Measurements from ENCODE around the gene TMEM91.
"Not testable (repeated sequence)": the region's sequence is repeated elsewhere in the genome, so short reads cannot be mapped to it uniquely, and the experiment has no call there.

TMEM91 gene

DNA sequence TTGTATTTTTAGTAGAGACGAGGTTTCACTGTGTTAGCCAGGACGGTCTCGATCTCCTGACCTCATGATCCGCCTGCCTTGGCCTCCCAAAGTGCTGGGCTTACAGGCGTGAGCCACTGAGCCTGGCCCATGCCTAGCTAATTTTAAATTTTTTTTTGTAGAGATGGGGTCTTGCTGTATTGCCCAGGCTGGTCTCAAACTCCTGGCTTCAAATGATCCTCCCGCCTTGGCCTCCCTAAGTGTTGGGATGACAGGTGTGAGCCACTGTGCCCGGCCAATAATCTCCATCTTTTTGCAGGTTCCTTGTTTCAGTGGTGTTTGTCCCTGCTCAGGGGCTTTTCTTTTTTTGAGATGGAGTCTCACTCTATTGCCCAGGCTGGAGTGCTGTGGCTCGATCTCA, 5.2 kb downstream of the TMEM91 start:
- not testable (repeated sequence) for DNase-seq

DNA sequence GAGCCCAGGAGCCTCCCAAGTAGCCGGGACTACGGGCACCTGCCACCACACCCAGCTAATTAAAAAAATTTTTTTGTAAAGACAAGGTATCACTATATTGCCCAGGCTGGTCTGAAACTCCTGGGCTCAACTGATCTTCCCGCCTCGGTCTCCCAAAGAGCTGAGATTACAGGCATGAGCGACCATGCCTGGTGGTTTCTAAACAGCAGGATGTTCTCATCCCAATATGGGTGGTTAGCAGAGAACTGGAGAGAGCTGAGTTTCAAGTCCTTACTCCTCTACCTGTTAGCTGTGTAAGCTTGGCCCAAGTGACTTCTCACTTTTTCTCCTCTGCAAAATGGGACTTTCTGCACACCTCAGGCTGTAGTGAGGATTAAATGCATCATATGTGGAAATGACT, 8.0 kb downstream of the TMEM91 start:
- DNase-seq = no peak

DNA sequence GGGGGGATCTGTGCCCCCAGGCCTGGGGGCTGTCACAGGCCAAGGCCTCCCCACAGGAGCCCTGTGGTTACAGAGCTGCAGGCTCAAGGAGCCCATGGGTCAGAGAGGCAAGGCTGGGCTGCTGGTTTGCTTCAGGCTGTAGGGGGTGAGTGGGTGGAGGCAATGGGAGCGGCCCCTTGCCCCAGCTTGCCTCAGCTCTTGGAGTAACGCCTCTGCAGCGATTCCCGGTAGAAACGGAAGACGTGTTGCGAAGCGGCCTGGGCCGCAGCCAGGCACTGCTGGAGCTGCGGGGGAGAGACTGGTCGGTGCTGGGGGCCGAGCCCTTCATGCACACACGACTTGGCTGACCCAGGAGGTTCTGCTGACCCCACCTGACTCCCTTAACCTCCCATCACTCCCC, 10.1 kb downstream of the TMEM91 start:
- DNase-seq = no peak

DNA sequence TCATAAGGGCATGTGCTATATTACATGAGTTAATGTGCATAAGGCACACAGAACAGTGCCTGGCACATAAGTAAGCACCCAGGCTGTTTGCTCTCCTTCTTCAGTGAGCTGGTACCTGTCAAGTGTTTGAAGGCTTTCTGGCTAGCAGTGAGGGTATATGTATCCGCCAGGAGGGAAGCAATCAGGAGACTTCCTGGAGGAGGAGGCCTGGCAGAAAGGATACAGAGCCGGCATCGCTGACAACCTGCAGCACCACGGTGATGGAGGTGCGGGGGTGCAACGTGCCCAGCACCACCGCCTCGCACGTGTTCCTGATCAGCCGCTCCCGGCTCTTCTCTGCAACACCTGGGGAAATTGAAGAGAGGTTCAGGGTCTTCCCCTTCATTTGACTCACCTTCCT, 15.3 kb downstream of the TMEM91 start:
- DNase-seq = no peak

DNA sequence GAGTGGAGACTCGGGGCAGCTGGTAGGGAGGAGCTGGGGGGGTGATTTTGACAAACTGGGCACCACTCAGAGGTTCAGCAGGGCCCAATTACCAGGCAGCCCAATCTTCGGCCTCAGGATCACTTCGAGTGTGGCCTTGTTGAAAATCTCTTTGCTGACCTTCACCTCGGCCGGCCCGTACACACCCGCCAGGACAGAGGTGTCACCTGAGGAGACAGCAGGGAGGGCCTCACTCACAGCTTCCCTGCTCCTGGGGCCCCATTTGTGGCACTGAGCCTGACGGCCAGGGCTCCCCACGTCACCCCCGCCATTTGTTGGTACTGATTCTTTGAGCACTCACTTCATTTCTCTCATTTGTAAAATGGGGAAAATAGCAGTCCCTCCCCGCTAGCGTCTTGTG, 16.4 kb downstream of the TMEM91 start:
- DNase-seq = no peak

DNA sequence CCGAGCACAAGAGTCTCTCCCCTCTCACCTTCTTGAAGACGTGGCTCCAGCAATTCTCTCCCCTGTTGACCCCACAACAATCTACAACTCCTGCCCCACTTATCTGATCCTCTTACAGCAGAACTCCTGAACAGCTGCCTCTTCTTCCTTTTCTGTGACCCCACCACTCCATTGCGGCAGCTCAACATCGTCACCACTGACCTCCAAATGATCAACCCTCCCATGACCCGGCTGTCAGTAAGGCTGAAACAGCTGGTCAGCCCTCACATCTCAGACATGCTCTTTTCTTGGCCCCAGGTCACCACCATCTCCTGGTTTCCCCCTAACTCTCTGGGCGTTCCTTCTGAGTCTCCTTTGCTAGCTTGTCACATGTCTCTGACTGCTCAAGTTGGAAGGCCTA, 19.0 kb downstream of the TMEM91 start:
- DNase-seq = no peak

DNA sequence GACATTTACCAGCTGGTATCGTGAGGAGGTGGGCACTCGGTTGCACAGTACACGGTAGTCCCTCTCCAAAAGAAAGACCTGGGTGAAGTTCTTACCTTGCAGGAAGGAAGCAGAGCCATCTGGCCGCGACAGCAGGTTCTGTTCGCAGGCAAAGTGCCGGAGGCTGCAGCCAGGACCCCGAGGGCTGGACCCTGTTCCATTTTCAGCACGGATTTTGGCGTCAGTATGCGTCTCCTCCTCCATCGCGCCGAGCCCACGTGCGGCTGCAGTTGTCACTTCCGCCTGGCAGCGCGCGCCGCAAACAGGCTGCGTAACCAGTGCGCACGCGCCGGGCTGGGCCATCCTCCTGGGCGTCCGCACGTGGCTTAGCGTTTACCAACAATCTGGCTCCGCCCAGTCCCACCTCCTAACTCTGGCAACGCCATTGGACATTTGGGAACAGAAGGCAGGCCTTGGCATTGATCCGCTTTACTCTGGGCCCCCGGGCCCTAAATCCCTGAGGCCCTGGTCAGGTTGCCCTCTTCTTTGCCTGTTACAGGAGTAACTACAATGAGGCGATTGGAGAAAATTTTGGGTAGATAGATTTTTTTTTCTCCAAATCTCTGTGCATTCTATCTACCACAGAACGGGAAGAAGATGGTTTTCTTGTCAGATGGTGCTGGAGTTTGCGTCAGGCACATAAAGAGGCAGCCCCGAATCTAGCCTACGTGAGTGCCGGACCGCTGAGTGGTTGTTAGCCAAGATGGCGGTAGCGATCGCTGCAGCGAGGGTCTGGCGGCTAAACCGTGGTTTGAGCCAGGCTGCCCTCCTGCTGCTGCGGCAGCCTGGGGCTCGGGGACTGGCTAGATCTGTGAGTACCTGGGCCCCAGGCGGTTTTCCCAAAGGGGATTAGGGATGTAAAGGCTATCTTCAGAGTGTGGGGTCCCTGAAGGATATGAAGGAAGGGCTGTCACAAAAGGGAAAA, 21.0 kb downstream of the TMEM91 start, which contains the start of the genes BCKDHA and EXOSC5:
BCKDHA (plus strand) TSS at position 733 of the 964 bp plus-strand sequence; CDS start at position 743, 10 bp downstream.
EXOSC5 (minus strand) TSS at position 274 of the 964 bp plus-strand sequence; CDS start at position 243, 31 bp downstream.
- DNase-seq = peak; percentile 97

DNA sequence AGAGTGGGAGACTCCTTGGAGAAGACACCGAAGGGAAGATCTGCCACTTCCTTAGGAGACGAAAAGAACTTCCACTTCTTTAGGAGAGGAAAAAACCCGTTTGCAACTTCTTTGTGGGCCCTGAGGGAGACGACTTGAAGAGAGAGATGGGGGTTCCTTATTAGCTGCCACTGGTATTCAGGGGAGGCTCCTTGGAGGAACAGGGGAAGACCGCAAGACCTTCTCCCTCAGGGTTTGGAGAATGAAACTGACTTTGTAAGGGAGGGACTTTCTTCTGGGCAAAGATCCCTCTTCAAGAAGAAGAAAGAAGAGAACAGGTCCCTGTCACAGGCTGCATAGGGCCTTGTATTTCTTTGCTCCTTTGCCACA, 21.7 kb downstream of the TMEM91 start:
- no peak for DNase-seq

DNA sequence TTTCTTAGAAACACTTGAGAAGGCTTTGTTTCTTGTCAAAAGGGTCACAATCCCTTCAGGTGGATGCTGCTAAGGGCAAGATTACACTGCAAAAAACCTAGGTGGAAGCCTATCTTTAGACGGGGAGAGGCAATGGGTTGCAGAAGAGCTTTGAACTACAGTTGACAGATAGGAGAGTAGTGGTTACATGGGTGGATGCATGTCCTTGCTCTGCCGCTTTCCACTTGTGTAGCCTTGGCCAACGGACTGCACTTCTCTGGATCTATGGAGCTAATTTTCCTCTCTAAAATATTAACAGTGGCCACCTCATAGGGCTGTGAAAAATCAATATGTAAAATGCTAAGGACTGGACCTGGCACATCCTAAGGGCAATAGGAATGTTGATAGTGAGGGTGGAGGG, 22.3 kb downstream of the TMEM91 start:
- DNase-seq = no peak

DNA sequence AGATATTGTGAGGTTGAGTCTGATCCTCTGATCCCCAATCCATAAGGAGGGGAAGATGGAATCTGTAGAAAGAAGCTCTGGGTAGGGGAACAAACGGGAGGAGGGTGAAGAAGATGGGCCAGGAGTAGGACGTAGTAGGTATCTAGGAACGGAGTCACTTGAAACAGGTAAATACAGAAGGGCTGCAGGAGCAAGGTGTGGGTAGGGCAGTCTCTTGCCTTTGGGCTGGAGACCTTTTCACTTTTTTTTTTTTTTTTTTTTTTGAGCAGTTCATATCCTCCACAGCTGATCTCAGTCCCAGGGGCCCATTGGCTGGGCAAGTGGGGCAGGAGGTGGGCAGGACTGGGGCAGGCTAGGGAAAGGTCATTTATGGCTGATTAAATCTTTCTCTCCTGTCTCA, 22.8 kb downstream of the TMEM91 start:
- no peak for DNase-seq

DNA sequence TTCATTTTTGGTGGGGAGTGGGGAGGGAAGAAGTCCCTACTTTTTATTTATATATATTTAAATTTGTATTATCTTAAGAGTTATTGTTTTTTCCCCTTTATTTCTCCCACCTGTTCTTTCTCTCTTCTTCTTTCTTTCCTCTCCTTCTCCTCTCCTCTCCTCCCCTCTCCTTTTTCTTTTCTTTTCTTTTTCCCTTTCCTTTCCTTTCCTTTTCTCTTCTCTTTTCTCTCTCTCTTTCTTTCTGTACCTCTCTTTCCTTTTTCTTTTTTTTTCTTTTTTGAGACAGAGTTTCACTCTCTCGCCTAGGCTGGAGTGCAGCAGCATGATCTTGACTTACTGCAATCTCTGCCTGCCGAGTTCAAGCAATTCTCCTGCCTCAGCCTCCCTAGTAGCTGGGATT, 23.2 kb downstream of the TMEM91 start:
- DNase-seq = no peak

DNA sequence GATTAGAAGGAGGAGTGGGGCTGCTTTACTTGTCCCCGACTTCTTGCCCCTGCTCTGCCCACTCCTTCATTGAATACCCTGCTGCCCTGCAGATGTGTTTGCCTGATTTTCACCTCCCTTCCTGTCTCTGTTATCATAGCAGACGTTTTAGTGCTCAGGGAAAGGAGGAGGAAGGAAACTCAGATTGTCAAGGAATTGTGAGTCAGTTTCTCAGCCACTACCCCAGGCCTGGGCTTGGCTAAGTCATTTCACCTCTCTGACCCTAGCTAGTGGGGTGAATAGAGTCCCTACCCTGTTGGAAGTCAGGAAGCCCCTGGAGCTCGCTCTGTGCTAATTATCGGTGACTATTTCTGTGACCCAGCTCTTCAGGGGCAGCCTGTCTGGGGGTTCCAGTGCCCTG, 25.1 kb downstream of the TMEM91 start:
- DNase-seq = no peak

DNA sequence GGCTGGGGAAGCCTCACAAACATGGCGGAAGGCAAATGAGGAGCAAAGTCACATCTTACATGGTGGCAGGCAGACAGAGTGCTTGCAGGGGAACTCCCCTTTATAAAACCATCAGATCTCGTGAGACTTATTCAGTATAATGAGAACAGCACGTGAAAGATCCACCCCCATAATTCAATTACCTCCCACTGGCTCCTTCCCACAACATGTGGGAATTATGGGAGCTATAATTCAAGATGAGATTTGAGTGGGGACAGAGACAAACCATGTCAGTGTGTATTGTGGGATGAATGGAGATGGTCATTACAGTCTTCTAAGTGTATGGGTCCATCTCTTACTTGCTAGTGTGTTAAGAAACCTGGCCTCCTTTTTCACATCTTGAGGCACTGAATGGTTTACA, 25.7 kb downstream of the TMEM91 start:
- DNase-seq = no peak

DNA sequence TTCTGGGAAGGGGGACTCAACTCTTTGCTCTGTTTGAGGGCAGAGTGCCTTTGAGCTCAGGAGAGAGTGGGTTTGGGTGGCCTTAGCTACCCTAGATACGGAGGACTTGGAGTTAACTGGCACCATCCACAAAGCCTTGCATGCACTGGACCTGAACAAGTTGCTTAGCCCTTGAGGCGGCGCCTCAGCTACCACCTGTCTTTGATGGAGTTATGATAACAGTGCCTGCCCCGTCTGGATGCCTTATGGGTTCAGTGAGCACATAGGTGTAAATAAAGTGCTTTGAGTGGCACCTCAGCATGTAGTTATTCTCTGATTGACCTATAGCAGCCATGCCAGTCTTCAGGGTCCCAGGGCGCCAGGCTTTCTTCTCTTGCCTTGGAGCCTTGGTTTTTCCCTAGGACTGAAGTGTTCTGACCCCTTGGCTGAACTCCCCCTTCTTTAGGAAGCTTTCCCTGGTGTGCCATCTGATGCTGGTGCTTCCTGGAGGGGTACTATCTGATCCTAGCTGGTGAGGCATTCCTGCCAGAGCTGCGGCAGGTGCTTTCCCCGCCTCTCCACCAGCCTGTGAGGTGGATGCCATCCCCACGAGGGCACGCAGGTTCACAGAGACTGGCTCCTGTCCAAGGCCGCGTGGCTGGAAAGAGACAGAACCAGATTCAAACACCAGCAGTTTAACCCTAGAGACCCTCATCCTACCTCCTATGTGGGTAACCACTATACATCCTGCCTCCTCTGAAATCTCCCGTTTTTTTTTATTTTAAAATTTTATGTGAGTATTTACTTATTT, 27.0 kb downstream of the TMEM91 start:
- no peak for DNase-seq

DNA sequence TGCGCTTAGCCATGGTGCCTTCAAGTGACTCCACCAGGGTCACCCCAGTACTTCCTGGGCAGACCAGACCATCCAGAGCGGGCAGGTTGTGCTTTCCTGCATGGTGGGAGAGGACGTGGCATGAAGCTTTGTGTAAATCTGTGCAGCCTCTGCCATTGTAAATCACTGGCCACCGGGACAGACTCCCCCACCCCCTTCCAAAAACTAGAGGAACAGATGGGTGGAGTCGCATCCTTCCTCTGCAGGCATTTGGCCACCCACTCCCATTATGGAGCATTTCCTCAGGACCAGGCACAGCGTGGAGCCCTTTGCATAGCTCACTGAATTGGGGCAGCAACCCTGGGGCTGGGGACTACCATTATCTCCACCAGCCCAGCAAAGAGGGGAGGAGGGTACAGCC, 29.4 kb downstream of the TMEM91 start:
- DNase-seq = no peak

DNA sequence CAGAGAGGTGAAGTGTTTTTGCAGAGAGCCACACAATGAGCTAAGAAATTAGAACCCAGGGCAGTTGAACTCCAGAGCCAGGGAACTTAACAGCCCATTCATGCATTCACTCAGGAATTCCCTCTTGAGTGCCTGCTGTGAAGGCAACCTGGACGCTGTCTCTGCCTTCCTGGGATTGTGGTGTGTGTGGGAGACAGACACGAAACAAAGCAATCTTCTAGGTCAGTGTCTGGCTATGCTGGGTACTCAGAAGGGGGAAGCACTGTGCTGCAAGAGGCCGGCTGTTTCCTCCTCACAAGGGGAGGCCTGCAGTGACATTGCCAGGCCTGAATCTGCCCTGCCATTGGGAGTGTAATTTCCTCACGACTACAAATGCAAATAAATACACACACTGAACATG, 30.9 kb downstream of the TMEM91 start:
- peak; percentile 68 for DNase-seq

DNA sequence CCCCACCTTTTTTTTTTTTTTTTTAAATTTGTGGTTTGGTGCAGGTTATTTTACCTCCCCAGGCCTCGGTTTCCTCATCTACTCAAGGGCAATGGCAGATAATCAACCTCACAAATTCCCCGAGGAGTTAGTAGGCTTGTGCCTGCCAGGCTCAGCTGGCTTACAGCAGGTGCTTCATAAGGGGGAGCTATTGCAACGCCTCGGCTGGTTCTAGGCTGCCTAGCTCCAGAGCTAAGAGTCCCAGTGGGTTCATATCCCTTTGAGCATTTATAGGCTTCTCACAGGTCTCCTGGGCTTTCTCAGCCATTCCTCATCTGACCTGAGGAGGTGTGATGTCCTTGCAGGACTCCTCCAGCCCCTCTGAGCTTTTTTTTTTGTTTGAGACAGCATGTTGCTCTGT, 31.9 kb downstream of the TMEM91 start:
- DNase-seq = peak; percentile 76

DNA sequence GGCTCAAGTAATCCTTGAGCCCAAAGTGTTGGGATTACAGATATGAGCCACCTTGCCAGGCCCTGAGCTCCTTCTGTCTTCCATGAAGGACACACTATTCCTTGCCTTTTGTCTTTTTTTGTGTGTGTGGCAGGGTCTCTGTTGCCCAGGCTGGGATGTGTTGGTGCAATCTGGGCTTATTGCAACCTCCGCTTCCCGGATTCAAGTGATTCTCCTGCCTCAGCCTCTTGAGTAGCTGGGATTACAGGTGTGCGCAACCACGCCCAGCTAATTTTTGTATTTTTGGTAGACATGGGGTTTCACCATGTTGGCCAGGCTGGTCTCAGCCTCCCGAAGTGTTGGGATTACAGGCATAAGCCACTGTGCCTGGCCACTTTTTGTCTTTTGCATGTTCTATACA, 32.5 kb downstream of the TMEM91 start:
- not testable (repeated sequence) for DNase-seq

DNA sequence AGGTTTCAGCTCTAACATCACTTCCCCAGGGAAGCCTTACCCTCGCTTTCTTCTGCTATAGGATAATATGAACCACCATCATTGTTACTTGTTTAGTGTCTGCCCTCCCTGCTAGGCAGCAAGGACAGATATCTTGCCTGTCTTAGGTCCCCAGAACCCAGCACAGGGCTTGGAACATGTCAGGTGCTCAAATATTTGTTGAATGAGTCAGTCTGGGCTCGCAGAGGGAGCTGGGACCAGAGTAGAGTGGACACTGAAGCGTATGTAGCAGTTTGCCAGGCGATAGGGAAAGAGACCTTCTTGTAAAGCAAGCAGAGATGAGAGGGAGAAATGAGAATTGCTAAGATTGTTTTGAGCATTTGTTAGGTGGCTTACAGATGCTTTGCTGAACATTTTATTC, 33.0 kb downstream of the TMEM91 start:
- no peak for DNase-seq

DNA sequence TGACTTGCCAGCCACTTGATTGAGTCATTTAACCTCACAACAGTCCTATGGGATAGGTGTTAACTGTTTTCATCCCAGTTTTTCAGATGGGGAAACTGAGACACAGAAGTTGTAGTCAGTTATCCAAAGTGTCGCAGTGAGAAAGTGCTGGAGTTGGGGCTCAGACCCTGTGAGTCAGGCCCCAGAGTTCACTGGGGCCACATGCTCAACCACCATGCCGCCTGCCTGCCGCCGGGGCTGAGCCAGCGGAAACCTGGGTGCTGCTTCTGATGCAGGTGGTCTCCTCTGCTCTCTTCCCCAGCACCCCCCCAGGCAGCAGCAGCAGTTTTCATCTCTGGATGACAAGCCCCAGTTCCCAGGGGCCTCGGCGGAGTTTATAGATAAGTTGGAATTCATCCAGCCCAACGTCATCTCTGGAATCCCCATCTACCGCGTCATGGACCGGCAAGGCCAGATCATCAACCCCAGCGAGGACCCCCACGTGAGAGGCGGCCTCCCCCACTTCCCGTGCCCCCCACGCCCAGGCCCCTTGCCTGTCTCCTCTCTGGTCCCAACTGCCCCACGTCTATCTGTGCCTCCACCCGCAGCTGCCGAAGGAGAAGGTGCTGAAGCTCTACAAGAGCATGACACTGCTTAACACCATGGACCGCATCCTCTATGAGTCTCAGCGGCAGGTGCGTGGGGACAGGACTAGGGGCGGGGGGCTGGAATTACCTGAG, 34.2 kb downstream of the TMEM91 start:
- no peak for DNase-seq

DNA sequence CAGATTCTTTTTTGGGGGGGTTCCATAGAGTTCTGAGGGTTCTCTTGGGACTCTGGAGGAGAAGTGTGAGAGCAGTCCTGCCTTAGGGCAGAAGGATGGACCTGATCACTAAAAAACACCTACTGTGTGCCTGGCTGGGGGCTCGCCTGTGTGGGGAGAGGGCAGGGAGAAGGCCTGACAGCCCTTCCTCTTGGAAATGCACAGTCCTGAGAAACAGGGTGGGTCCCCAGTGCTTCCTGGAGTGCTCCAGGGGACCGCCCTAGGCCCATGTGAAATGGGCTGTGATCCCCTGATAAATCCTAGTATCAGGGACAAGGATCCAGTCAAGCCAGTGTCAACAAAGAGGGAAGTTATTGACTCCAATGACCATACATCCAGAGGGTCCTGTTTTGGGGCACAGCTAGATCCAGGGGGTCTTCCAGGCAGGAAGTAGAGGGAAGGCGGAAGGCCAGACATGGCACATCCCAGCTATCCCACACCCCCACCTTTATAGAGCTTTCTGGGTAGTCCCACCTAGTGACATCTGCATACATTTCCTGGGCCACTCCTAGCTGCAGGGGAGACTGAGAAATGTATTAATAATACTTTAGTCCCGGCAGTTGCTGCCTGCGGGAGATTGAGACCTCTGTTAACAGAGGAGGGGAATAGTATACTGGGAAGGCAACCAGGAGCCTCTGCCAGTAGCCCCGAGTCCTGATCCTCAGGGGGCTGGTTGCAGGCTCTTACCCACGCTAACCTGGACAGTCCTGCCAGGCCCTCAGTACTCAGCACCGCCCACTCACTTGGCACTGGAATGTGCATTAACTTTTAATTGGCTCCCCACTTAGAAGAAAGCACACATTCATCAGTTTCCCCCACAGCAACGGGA, 35.0 kb downstream of the TMEM91 start:
- no peak for DNase-seq

DNA sequence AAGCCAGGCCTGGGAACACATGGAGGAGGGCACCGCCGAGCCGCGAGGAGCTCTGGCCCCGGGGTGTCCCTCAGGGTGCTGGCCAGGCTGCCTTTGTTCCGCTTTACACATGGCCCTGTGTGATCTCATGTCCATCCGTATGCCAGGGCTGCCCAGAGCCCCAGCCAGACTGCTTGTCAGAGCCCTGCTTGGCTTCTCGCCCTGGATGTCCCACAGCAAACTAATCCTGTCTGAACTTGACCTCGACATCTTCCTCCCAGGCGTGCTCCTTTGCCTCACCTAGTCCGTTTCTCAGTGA, 35.6 kb downstream of the TMEM91 start:
- DNase-seq = no peak
